OCI-LY3 (cell line): ENCODE results near the gene PRKAR1B.

Experiments
- CTCF ChIP-seq: fragments of 200-600, 300-600 bp; sonication (generic); IDR thresholded peaks from 2 replicates; pipeline ENCODE4 v1.5.1; 2014; ENCODE audit warnings: antibody characterized with exemption, low read length, low read depth
- EZH2phosphoT487 ChIP-seq: fragments of 200-600 bp; shearing (Covaris generic); IDR thresholded peaks from 2 replicates; pipeline ENCODE4 v1.6.1; 2018; ENCODE audit warnings: antibody characterized with exemption, mixed run types, low read depth

GRCh38 chr7:711922-712380, 15.1 kb downstream of the PRKAR1B start:
- TF ChIP-seq CTCF, result no peak
- TF ChIP-seq EZH2phosphoT487, result no peak
